HG02610 (cell line): Measurements from ENCODE around the gene KANK3.
"Not testable (repeated sequence)": the region's sequence is repeated elsewhere in the genome, so short reads cannot be mapped to it uniquely, and the experiment has no call there.

Source experiments
- ATAC-seq: cut with Tn5 transposase; IDR thresholded peaks from one replicate; pipeline ENCODE4 v1.9.1; 2021; ENCODE audit warnings: mild to moderate bottlenecking, moderate library complexity; ENCODE audit not compliant: unreplicated experiment

The KANK3 gene

DNA sequence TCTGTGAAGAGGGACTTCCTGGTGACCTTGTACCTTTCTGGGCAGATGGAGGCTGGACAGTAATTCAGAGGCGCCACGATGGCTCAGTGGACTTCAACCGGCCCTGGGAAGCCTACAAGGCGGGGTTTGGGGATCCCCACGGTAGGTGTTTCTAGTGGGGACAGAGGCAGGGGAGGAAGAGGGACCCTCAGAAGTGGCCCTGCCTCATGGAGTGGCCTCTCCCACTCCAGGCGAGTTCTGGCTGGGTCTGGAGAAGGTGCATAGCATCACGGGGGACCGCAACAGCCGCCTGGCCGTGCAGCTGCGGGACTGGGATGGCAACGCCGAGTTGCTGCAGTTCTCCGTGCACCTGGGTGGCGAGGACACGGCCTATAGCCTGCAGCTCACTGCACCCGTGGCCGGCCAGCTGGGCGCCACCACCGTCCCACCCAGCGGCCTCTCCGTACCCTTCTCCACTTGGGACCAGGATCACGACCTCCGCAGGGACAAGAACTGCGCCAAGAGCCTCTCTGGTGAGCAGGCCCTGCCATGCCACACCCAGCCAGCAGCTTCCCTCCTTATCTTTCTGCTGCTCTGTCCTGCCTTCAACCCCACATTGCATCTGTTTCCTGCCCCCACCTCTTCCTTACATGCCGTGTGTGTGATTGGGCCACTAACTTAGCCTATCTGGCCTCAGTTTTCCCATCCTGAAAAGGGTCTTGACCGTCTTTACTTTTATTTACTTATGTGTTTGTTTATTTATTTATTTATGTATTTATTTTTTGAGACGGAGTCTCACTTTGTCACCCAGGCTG is 28.1 kb upstream of the KANK3 start:
- no peak for ATAC-seq

GRCh38 chr19:8370176-8371010 is 27.3 kb upstream of the KANK3 start:
- no peak for ATAC-seq

DNA sequence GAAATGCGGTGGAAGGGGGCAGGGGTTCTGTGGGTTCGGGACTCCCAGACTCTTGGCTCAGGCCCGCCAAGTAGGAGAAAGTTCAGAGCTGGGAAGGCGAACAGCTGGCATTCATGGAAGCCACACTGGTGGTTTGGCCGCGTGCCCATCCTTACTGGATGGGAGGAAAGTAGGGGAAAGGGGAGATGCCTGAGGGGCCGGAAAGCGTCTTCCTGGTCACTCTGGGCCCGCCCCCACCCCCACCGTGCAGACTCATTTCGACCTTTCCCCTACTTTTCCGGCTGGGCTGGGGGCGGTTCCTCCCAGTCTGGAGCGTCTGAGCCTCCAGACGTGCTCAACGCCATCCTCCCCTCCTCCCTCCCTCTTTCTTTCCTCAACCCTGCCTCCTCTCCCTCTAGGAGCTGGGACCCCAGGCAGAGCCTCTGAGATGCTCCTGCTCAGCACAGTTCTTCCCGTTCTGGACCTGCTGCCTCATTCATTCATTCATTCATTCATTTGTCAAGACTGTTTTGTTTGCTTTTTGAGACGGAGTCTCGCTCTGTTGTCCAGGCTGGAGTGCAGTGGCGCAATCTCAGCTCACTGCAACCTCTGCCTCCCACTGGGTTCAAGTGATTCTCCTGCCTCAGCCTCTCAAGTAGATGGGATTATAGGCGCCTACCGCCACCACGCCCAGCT is 24.4 kb upstream of the KANK3 start:
- ATAC-seq: no peak

GRCh38 chr19:8366961-8367326 is 23.9 kb upstream of the KANK3 start:
- ATAC-seq: no peak

- ATAC-seq: no peak
Observed at GRCh38 chr19:8366121-8366581, 23.1 kb upstream of the KANK3 start.

- ATAC-seq: no peak
Observed at GRCh38 chr19:8363803-8364771, 21.0 kb upstream of the KANK3 start, which contains the start of gene ANGPTL4. Gene ANGPTL4 (plus strand): TSS chr19:8364155. CDS start chr19:8364322, 167 bp downstream.

GRCh38 chr19:8361921-8362793 is 19.1 kb upstream of the KANK3 start:
- ATAC-seq: no peak

GRCh38 chr19:8360196-8360595 is 17.1 kb upstream of the KANK3 start:
- no peak for ATAC-seq

DNA sequence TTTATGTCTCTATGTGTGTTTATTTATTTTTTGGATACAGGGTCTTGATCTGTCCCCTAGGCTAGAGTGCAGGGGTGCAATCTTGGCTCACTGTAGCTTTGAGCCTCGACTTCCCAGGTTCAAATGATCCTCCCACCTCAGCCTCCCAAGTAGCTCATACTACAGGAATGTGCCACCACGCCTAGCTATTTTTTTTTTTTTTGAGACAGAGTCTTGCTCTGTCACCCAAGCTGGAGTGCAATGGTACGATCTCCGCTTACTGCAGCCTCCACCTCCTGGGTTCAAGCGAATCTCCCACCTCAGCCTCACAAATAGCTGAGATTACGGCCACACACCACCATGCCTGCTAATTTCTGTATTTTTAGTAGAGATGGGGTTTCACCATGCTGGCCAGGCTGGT is 15.9 kb upstream of the KANK3 start:
- no peak for ATAC-seq

GRCh38 chr19:8357007-8357521 is 14.0 kb upstream of the KANK3 start:
- ATAC-seq: no peak

DNA sequence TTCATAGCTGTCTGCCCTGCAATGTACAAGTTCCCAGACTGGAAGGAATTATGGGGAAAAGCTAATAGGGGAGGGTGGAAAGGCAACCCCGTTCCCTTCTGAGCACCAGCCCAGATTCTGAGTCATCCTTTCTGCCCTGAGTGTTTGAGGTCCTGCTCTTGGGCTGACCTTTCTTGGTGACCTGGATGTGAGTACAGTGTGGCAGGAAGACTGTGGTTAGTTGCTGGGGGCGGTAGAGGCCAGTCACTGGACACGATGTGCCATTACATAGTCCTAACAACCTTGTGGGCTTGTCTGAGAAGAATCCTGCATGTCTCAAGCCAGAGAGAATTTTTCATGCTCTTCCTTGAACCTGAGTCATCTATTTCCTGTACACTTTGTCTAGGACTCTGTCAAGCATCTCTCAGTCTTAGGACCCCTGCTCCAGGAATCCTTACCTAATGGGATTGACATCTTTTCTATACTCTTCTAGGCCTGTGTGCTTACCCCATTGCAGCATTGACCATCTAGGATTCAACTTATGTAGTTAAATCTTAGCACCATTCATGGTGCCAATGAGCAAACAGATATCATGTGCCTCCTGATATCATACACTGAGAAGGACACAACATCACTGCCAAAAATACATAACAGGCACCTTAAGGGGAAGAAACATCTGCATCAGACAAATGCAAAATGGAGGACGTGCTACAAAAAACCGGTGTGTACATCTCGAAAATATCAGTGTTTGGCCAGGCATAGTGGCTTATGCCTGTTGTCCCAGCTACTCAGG is 12.8 kb upstream of the KANK3 start:
- ATAC-seq: no peak

DNA sequence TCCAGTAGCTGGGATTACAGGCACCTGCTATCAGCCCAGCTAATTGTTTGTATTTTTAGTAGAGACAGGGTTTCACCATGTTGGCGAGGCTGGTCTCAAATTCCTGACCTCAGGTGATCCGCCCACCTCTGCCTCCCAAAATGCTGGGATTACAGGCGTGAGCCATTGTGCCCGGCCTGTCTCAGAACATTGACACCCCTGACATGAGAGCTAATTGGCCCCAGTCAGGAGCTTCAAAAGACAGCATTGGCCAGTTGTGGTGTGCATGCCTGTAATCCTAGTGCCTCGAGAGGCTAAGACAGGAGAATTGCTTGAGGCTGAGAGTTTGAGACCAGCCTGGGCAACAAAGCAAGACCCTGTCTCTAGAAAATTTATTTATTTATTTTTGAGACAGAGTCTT is 9.8 kb upstream of the KANK3 start:
- ATAC-seq: not testable (repeated sequence)

GRCh38 chr19:8352134-8352827 is 9.2 kb upstream of the KANK3 start:
- ATAC-seq: no peak

- not testable (repeated sequence) for ATAC-seq
Observed at GRCh38 chr19:8349629-8350372, 6.7 kb upstream of the KANK3 start.

- ATAC-seq: no peak
Observed at GRCh38 chr19:8343483-8343844, 402 bp upstream of the KANK3 start.

DNA sequence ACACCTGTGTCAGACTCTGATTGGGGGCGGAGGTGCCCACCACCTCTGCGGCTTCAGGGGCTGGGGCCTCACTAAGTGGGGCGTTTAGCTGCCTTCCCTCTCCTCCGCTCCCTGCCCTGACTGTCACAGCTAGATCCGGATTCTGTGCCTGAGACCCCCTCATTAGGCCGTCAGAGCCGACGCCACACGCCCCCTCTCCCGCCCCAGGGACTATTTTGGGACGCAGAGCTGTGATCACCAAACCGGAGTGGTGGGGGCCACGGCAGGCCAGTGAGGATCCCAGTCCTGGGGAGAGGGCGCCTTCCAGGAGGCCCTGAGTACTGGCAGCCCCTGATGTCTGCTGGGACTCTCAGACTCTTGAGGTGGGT is 762 bp downstream of the KANK3 start:
- no peak for ATAC-seq

DNA sequence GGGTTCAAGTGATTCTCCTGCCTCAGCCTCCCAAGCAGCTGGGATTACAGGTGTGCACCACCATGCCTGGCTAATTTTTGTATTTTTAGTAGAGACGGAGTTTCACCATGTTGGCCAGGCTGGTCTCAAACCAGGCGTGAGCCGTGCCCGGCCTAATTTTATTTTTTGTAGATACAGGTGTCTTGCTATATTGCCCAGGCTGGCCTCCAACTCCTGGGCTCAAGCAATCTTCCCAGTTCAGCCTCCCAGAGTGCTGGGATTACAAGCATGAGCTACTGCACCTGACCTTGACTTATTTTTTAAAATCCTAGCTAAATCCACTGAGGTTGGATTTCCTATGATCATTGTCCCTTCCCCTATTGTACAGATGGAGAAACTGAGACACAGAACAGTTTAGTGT is 1.6 kb downstream of the KANK3 start:
- not testable (repeated sequence) for ATAC-seq
